Osteoblast (primary cell): ENCODE results near the gene OSGEP. TPM values are rescaled to one million over a fixed set of nuclear protein-coding genes. Genes with fewer than 3 reads are reported as not detected.

Experiments
- DNase-seq: peaks from one replicate; pipeline ENCODE4 v3.0.0; 2011; ENCODE audit warnings: low spot score, mixed read lengths; ENCODE audit not compliant: insufficient read length; ENCODE audit errors: missing footprints
- H2AFZ ChIP-seq: 2 replicates; pipeline ENCODE4 v1.6.0; 2011; ENCODE audit warnings: mild to moderate bottlenecking, low read length
- H3K27ac ChIP-seq: 2 replicates; pipeline ENCODE4 v1.5.1; 2011; ENCODE audit warnings: mild to moderate bottlenecking, low read depth, low read length, moderate library complexity
- H3K27me3 ChIP-seq: 2 replicates; pipeline ENCODE4 v1.6.0; 2012; ENCODE audit warnings: mild to moderate bottlenecking, control low read depth, inconsistent platforms, low read length, moderate library complexity; ENCODE audit not compliant: insufficient read depth
- H3K36me3 ChIP-seq: 2 replicates; pipeline ENCODE4 v1.5.1; 2011; ENCODE audit warnings: mild to moderate bottlenecking, low read length, control low read depth, moderate library complexity; ENCODE audit not compliant: insufficient read depth
- H3K4me1 ChIP-seq: 2 replicates; pipeline ENCODE4 v1.5.1; 2011; ENCODE audit warnings: mild to moderate bottlenecking, low read length, control low read depth, moderate library complexity; ENCODE audit not compliant: insufficient read depth
- H3K4me2 ChIP-seq: 2 replicates; pipeline ENCODE4 v1.6.0; 2011; ENCODE audit warnings: mild to moderate bottlenecking, low read length; ENCODE audit not compliant: insufficient read depth
- H3K4me3 ChIP-seq: fragments of 200-600 bp; sonication (generic); 3 replicates; pipeline ENCODE4 v1.5.1; 2012; ENCODE audit warnings: mild to moderate bottlenecking, low read length, inconsistent platforms; ENCODE audit not compliant: insufficient read depth
- H3K79me2 ChIP-seq: 2 replicates; pipeline ENCODE4 v1.6.0; 2012; ENCODE audit warnings: mild to moderate bottlenecking, low read length, control low read depth, inconsistent platforms; ENCODE audit not compliant: insufficient read depth
- H3K9me3 ChIP-seq: 2 replicates; pipeline ENCODE4 v1.5.1; 2011; ENCODE audit warnings: low read depth, low read length, control low read depth
- H4K20me1 ChIP-seq: 2 replicates; pipeline ENCODE4 v1.6.0; 2012; ENCODE audit warnings: mild to moderate bottlenecking, low read length, control low read depth; ENCODE audit not compliant: insufficient read depth
- CTCF ChIP-seq: IDR thresholded peaks from 2 replicates; pipeline ENCODE4 v1.5.1; 2011; ENCODE audit warnings: mild to moderate bottlenecking, low read depth, low read length, moderate library complexity; ENCODE audit errors: extremely low read depth
- total RNA-seq: library from RNA; depleted of rRNA; stranded (reverse); fragments of >200 nt; gene quantifications from 2 replicates; pipeline ENCODE4 v1.2.3, GENCODE V29; 2012

Gene OSGEP
- total RNA-seq, 1 donor, result 47.8 TPM

GRCh38 chr14:20429801-20430669 lies 24.6 kb downstream of the OSGEP start:
- no peak overlapping the region for H3K4me3 ChIP-seq
- peaks cover 7% of the 10 kb centered on the region for H3K4me1 ChIP-seq
- no peaks in the 10 kb centered on the region for H3K27me3 ChIP-seq
- no peaks in the 10 kb centered on the region for H3K79me2 ChIP-seq
- DNase-seq, result no peak
- H4K20me1 ChIP-seq, result no peaks in the 10 kb centered on the region
- no peaks in the 10 kb centered on the region for H3K9me3 ChIP-seq
- no peaks in the 10 kb centered on the region for H3K36me3 ChIP-seq
- no peak overlapping the region for H3K4me2 ChIP-seq
- H3K27ac ChIP-seq, result no peak overlapping the region
- TF ChIP-seq CTCF, result no peak
- no peak overlapping the region for H2AFZ ChIP-seq

- H3K4me1 ChIP-seq, result peaks cover 4% of the 10 kb centered on the region
- H3K9me3 ChIP-seq, result no peaks in the 10 kb centered on the region
- H3K79me2 ChIP-seq, result no peaks in the 10 kb centered on the region
- no peak overlapping the region for H3K27ac ChIP-seq
- no peak for TF ChIP-seq CTCF
- H2AFZ ChIP-seq, result no peak overlapping the region
- no peak overlapping the region for H3K4me2 ChIP-seq
- no peaks in the 10 kb centered on the region for H3K27me3 ChIP-seq
- no peak for DNase-seq
- H3K36me3 ChIP-seq, result no peaks in the 10 kb centered on the region
- H4K20me1 ChIP-seq, result no peaks in the 10 kb centered on the region
- no peak overlapping the region for H3K4me3 ChIP-seq
These were observed 25.8 kb downstream of the OSGEP start for GRCh38 chr14:20428802-20429201.

- Histone ChIP-seq H3K36me3 (no peaks in the 10 kb centered on the region), H3K27ac (no peak overlapping the region), H2AFZ (peak overlapping the region; percentile 87)
These were observed 26.6 kb downstream of the OSGEP start for GRCh38 chr14:20428010-20428365.

More at GRCh38 chr14:20428010-20428365, 26.6 kb downstream of the OSGEP start:
- Histone ChIP-seq H3K27me3 (no peaks in the 10 kb centered on the region), H3K4me2 (no peak overlapping the region), H3K79me2 (no peaks in the 10 kb centered on the region), H3K4me1 (peaks cover 4% of the 10 kb centered on the region), H3K9me3 (no peaks in the 10 kb centered on the region), H4K20me1 (no peaks in the 10 kb centered on the region), H3K4me3 (no peak overlapping the region)
- no peak for TF ChIP-seq CTCF
- DNase-seq, result no peak
